ENCODE data around the gene PIP5K1B.

PIP5K1B gene

DNA sequence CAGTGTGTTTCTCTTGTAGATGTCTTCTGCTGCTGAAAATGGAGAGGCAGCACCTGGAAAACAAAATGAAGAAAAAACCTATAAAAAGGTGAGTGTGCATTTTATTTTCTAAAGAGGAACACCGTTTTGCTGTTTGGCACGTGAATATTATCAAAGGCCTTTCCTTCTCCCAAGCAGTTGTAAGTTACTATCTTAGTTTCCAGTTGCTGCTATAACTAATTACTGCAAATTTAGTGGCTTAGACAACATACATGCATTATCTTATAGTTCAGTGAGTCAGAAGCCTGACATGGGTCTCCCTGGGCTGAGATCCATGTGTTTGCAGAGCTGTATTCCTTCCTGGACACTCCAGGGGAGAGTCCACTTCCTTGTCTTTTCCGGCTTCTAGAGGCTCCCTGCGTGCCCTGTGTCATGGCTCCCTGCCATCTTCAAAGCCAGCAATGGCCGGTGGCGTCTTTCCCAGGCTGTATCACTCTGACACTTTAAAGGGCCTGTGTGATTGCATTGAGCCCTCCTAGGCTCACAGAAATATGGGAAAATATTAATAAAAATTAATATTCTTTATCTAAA, 117.6 kb downstream of the PIP5K1B start:
- H3K79me2 ChIP-seq (ENCODE audit: insufficient read depth, low read length) = no peaks in the 10 kb centered on the region
- DNase-seq = no peak
- H3K4me3 ChIP-seq (ENCODE audit: low read depth in 1 of 2, low read length in 2 of 2) = no peak overlapping the region
- H3K27me3 ChIP-seq (ENCODE audit: insufficient read depth, low read length, poor library complexity) = no peaks in the 10 kb centered on the region
- no peak overlapping the region for H3K27ac ChIP-seq (ENCODE audit: low read length)
- no peaks in the 10 kb centered on the region for H3K9me3 ChIP-seq (ENCODE audit: insufficient read depth, low read length, severe bottlenecking)
- H3K4me1 ChIP-seq (ENCODE audit: insufficient read depth, low read length) = no peaks in the 10 kb centered on the region
- no peak overlapping the region for H2AFZ ChIP-seq (ENCODE audit: low read depth, low read length)
- no peaks in the 10 kb centered on the region for H3K36me3 ChIP-seq (ENCODE audit: insufficient read depth, low read length)
- TF ChIP-seq, protein P1, sequence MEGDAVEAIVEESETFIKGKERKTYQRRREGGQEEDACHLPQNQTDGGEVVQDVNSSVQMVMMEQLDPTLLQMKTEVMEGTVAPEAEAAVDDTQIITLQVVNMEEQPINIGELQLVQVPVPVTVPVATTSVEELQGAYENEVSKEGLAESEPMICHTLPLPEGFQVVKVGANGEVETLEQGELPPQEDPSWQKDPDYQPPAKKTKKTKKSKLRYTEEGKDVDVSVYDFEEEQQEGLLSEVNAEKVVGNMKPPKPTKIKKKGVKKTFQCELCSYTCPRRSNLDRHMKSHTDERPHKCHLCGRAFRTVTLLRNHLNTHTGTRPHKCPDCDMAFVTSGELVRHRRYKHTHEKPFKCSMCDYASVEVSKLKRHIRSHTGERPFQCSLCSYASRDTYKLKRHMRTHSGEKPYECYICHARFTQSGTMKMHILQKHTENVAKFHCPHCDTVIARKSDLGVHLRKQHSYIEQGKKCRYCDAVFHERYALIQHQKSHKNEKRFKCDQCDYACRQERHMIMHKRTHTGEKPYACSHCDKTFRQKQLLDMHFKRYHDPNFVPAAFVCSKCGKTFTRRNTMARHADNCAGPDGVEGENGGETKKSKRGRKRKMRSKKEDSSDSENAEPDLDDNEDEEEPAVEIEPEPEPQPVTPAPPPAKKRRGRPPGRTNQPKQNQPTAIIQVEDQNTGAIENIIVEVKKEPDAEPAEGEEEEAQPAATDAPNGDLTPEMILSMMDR (IDR thresholded peaks at IDR 0.05; ENCODE audit: borderline replicate concordance, extremely low read depth, low read length, poor library complexity, severe bottlenecking) = no peak
- no peak for TF ChIP-seq EZH2 (IDR thresholded peaks at IDR 0.05; ENCODE audit: borderline replicate concordance, low read depth, low read length, severe bottlenecking)
- ATAC-seq (ENCODE audit: insufficient read depth, low read depth) = no peak
- no peak overlapping the region for H3K9ac ChIP-seq (ENCODE audit: low read depth, low read length)
- H4K20me1 ChIP-seq (ENCODE audit: insufficient read depth, low read length) = no peaks in the 10 kb centered on the region
- H3K4me2 ChIP-seq (ENCODE audit: insufficient read depth, low read length) = no peak overlapping the region

DNA sequence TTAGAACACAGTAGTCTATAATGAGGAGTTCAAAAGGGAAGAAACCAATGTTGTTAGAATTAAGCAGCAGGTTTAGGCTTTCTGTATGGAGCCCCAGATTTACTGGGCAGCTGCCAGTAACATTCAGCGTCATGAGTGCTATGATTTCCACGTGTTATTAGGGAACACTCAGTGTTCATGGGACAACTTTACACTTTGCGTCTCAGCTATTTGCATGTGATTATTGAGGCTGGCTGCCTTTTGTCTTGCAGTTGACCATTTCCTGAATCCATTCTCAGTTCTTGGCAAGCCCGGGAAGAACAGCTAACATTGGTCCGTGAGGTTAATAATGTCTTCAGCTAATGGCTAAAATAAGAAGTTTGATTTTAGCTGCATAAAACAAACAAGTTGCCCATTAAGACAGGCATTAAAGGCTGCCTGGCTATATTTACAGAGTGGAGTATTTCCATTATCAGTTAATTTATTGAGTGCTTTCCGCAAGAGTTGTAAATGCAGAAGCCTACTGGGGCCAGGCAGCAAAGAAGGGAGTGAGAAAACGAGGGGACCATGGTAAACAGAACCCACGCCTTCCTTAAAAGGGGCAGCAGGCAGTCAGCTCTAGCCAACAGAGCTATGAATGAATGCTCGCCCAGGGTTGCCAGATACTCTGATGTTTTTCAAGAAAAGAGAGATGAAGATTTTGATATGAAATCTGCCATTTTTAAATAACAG, 120.9 kb downstream of the PIP5K1B start:
- ATAC-seq (ENCODE audit: insufficient read depth, low read depth) = no peak
- H2AFZ ChIP-seq (ENCODE audit: low read depth, low read length) = no peak overlapping the region

DNA sequence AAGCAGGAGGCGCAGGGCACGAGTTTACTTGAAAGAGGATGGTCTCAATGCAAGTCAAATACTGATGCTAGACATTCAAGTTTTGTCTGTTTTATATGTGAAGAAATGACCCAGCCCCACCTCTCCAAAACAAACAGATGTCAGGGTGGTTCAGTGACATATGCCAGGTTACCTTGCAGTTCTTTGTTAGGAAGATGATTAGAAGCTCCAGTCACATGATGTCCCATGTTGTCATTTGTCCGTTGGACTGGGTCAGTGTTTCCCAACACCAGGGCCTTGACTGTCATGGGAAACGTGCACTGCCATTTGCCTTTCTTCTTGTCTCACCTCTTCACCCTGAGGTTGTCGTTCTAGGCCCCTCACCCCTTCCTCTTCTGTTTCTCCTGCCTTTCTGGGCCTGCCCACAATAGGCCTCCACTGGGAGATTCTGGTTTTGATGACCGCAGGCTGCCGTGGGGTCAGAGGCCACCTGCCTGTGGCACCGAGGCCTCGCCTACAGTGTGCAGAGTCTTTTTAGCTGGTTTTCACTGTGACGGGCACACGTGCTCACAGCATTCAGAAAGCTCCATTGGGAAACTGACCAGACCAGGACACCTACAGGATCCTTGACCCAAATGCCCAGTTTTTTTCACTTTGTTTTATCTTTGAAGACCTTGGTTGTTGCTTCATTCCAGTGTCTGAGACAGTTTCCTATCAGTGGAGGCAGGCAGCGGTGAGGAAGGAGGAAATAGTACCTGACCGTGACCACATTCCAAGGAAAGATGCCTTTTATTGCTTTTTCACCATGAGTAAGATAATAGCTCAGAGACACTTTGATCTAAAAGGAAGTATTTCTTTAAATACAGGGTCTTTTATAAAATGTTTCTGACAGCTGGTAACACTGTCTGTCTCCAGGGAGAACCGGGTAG, 123.1 kb downstream of the PIP5K1B start:
- no peak for TF ChIP-seq EZH2 (IDR thresholded peaks at IDR 0.05; ENCODE audit: borderline replicate concordance, low read depth, low read length, severe bottlenecking)
- TF ChIP-seq, protein P1 (IDR thresholded peaks at IDR 0.05; ENCODE audit: borderline replicate concordance, extremely low read depth, low read length, poor library complexity, severe bottlenecking) = no peak
- no peaks in the 10 kb centered on the region for H3K9me3 ChIP-seq (ENCODE audit: insufficient read depth, low read length, severe bottlenecking)
- no peak overlapping the region for H3K27ac ChIP-seq (ENCODE audit: low read length)
- H3K79me2 ChIP-seq (ENCODE audit: insufficient read depth, low read length) = no peaks in the 10 kb centered on the region
- H3K36me3 ChIP-seq (ENCODE audit: insufficient read depth, low read length) = no peaks in the 10 kb centered on the region
- H4K20me1 ChIP-seq (ENCODE audit: insufficient read depth, low read length) = no peaks in the 10 kb centered on the region
- H3K4me3 ChIP-seq (ENCODE audit: low read depth in 1 of 2, low read length in 2 of 2) = no peak overlapping the region
- ATAC-seq (ENCODE audit: insufficient read depth, low read depth) = no peak
- H3K4me1 ChIP-seq (ENCODE audit: insufficient read depth, low read length) = no peaks in the 10 kb centered on the region
- DNase-seq = no peak
- no peak overlapping the region for H2AFZ ChIP-seq (ENCODE audit: low read depth, low read length)
- H3K27me3 ChIP-seq (ENCODE audit: insufficient read depth, low read length, poor library complexity) = no peaks in the 10 kb centered on the region
- no peak overlapping the region for H3K9ac ChIP-seq (ENCODE audit: low read depth, low read length)
- H3K4me2 ChIP-seq (ENCODE audit: insufficient read depth, low read length) = no peak overlapping the region

More for the DNA sequence above, 120.9 kb downstream of the PIP5K1B start:
- H3K79me2 ChIP-seq (ENCODE audit: insufficient read depth, low read length) = no peaks in the 10 kb centered on the region
- H3K27me3 ChIP-seq (ENCODE audit: insufficient read depth, low read length, poor library complexity) = no peaks in the 10 kb centered on the region
- no peak overlapping the region for H3K4me2 ChIP-seq (ENCODE audit: insufficient read depth, low read length)
- H4K20me1 ChIP-seq (ENCODE audit: insufficient read depth, low read length) = no peaks in the 10 kb centered on the region
- TF ChIP-seq, protein P1 (IDR thresholded peaks at IDR 0.05; ENCODE audit: borderline replicate concordance, extremely low read depth, low read length, poor library complexity, severe bottlenecking) = no peak
- no peak for TF ChIP-seq EZH2 (IDR thresholded peaks at IDR 0.05; ENCODE audit: borderline replicate concordance, low read depth, low read length, severe bottlenecking)
- no peak overlapping the region for H3K27ac ChIP-seq (ENCODE audit: low read length)
- DNase-seq = no peak
- H3K36me3 ChIP-seq (ENCODE audit: insufficient read depth, low read length) = no peaks in the 10 kb centered on the region
- no peaks in the 10 kb centered on the region for H3K9me3 ChIP-seq (ENCODE audit: insufficient read depth, low read length, severe bottlenecking)
- H3K4me1 ChIP-seq (ENCODE audit: insufficient read depth, low read length) = no peaks in the 10 kb centered on the region
- no peak overlapping the region for H3K9ac ChIP-seq (ENCODE audit: low read depth, low read length)
- H3K4me3 ChIP-seq (ENCODE audit: low read depth in 1 of 2, low read length in 2 of 2) = no peak overlapping the region
